ENCODE measurements around the gene PAM. TPM values are rescaled to one million over a fixed set of nuclear protein-coding genes. Genes with fewer than 3 reads are reported as not detected.

Gene PAM
- total and polyA plus RNA-seq, 2 of the 8 experiments (the other 6 are each of a cell fraction or from before 2014, with no cell fraction given) = 30.4 to 67.8 TPM

GRCh38 chr5:102760815-102761214 lies 5.7 kb downstream of the PAM start (continued):
- TF ChIP-seq EZH2 (IDR thresholded peaks at IDR 0.05; ENCODE audit: low read depth, low read length, severe bottlenecking) = no peak

Data from H1 (cell line).